Thymus (tissue), 11 donors: ENCODE measurements around the gene ANKRD11. TPM values are rescaled to one million over a fixed set of nuclear protein-coding genes. Genes with fewer than 3 reads are reported as not detected.
"Not testable (repeated sequence)": the region's sequence is repeated elsewhere in the genome, so short reads cannot be mapped to it uniquely, and the experiment has no call there.

Experiments used
- DNase-seq, 9 donors: peaks; one replicate each; pipeline ENCODE4 v3.0.0-alpha.2; 2013; ENCODE audit warnings: low spot score in 9 of 9, low read depth in 6 of 9, missing footprints in 1 of 9
- H3K27ac ChIP-seq, 2 donors: one replicate each; pipeline ENCODE4 v1.5.1; 2013; ENCODE audit warnings: control low read depth in 1 of 2, low read depth in 1 of 2, low read length in 1 of 2, mild to moderate bottlenecking in 1 of 2, moderate library complexity in 1 of 2
- H3K27me3 ChIP-seq, 2 donors: one replicate each; pipeline ENCODE4 v1.5.1; 2013; ENCODE audit warnings: low read length in 1 of 2; ENCODE audit not compliant: control insufficient read depth in 2 of 2, insufficient read depth in 1 of 2
- H3K36me3 ChIP-seq, 2 donors: one replicate each; pipeline ENCODE4 v1.5.1; 2013; ENCODE audit warnings: low read length in 1 of 2, mild to moderate bottlenecking in 1 of 2, moderate library complexity in 1 of 2; ENCODE audit not compliant: control insufficient read depth in 2 of 2, insufficient read depth in 2 of 2
- H3K4me1 ChIP-seq, 2 donors: one replicate each; pipeline ENCODE4 v1.5.1; 2013; ENCODE audit warnings: low read length in 2 of 2; ENCODE audit not compliant: control insufficient read depth in 2 of 2, insufficient read depth in 2 of 2
- H3K4me3 ChIP-seq, 2 donors: one replicate each; pipeline ENCODE4 v1.5.1; 2013; ENCODE audit warnings: low read length in 2 of 2, control low read depth in 1 of 2, mild to moderate bottlenecking in 1 of 2
- H3K9me3 ChIP-seq, 2 donors: one replicate each; pipeline ENCODE4 v1.5.1; 2013; ENCODE audit warnings: low read length in 1 of 2, mild to moderate bottlenecking in 1 of 2; ENCODE audit not compliant: control insufficient read depth in 2 of 2, insufficient read depth in 1 of 2
- WGBS: extraction: QIAGEN DNeasy Blood & Tissue Kit; methylation state at CpG from one replicate; pipeline ENCODE4 v1.1.7; 2013; 5-methylcytosine and 5-hydroxymethylcytosine counted together
- polyA plus RNA-seq: library from polyadenylated mRNA; stranded (reverse); fragments of 200-250 nt; gene quantifications from one replicate; pipeline ENCODE4 v1.2.3, GENCODE V29; 2013
- total RNA-seq: library from RNA; stranded (reverse); fragments of 120-200 nt; gene quantifications from one replicate; pipeline ENCODE4 v1.2.4, GENCODE V29; 2013
- donor health status: healthy.

The ANKRD11 gene
- total and polyA plus RNA-seq, 2 donors: 24.8 to 79.5 TPM

DNA sequence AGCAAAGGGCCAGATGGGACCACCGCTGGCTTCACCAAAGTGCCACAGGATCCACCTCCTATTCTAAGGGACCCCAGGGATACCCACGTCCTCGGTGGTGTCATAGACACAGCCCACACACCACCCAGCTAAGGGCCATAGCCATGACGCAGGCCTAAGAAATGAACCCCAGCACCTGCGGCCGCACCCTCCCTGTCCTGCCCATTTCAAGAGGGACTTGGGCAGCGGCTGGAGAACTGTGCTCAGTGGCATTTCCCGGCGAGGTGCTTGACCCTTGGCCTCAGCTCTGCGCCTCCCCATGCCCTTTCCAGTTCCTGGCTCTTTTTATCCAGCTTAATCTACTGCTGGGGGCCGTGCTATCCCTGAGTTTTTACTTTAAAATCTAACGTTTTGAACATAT lies 245.6 kb downstream of the ANKRD11 start:
- Histone ChIP-seq H3K27ac (no peak overlapping the region), H3K4me1 (peaks cover 4 to 20% of the 10 kb centered on the region in 2 donors), H3K36me3 (no peaks in the 10 kb centered on the region), H3K27me3 (peaks cover 18 to 40% of the 10 kb centered on the region in 2 donors), H3K4me3 (no peak overlapping the region), H3K9me3 (peaks cover 7 to 26% of the 10 kb centered on the region in 2 donors)
- 83% methylated on average over 12 of the region's 12 CpGs for WGBS
- no peak for DNase-seq

DNA sequence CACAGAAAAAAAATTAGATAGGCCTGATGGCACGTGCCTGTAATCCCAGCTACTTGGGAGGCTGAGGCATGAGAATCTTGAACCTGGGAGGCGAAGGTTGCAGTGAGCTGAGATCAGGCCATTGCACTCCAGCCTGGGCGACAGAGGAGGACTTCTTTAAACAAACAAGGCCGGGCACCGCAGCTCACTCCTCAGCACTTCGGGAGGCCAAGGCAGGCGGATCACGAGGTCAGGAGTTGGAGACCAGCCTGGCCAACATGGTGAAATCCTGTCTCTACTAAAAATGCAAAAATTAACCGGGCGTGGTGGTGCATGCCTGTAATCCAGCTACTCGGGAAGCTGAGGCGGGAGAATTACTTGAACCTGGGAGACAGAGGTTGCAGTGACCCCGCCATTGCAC lies 246.1 kb downstream of the ANKRD11 start:
- Histone ChIP-seq H3K27me3 (peaks cover 18 to 40% of the 10 kb centered on the region in 2 donors), H3K9me3 (peaks cover 7 to 22% of the 10 kb centered on the region in 2 donors), H3K4me1 (peaks cover 4 to 20% of the 10 kb centered on the region in 2 donors)
- not testable (repeated sequence) for H3K36me3 ChIP-seq, DNase-seq, H3K4me3 ChIP-seq, H3K27ac ChIP-seq
- WGBS: 93% methylated on average over 13 of the region's 13 CpGs

DNA sequence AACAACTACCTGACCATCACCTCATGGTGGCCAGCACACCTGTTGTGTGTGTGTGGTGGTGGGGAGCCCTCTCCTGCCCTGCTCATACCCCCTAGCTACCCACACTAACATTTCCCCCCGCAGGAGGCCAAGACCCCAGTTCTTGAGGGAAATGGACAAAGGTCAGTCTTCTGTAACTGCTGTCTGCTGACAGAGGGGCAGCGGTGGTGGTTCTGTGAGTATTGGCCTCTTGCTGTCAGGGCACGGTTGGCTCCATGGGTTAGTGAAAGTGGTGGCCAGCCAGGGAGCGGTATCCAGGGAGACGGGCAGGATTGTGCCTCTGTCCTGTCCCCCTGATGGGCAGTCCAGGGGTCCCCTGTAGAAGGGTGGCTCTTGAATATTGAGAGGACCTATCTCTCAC lies 246.7 kb downstream of the ANKRD11 start:
- Histone ChIP-seq H3K4me3 (no peak overlapping the region), H3K4me1 (peaks cover 4 to 20% of the 10 kb centered on the region in 2 donors), H3K27me3 (peaks cover 17 to 35% of the 10 kb centered on the region in 2 donors), H3K9me3 (peaks cover 5 to 16% of the 10 kb centered on the region in 2 donors), H3K36me3 (no peaks in the 10 kb centered on the region), H3K27ac (no peak overlapping the region)
- no peak for DNase-seq
- WGBS: 92% methylated on average over 5 of the region's 5 CpGs

DNA sequence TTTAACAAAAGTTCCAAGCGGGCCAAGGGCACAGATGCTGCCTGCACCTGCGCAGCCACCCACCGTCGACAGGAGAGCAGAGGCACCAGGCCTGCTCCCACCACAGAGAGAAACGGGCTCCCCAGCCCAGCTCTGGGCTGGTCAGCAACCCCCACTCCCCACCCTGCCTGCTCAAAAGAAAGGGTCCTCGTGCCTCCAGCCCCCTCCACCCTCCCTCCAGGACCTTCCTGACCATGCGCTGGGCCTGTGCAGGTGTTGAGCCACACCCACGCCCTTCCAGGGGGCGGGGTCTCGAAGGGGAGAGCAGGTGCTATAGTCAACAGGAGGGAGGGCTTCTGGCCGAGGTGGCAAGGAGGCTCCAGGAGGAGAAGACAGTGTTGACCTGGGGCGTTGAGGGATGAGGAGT lies 247.6 kb downstream of the ANKRD11 start:
- Histone ChIP-seq H3K27ac (no peak overlapping the region), H3K27me3 (peaks cover 12 to 26% of the 10 kb centered on the region in 2 donors), H3K36me3 (no peaks in the 10 kb centered on the region), H3K4me3 (no peak overlapping the region), H3K4me1 (peaks cover 4 to 17% of the 10 kb centered on the region in 2 donors), H3K9me3 (peaks cover 2 to 8% of the 10 kb centered on the region in 2 donors)
- 64% methylated on average over 12 of the region's 12 CpGs for WGBS
- no peak for DNase-seq

DNA sequence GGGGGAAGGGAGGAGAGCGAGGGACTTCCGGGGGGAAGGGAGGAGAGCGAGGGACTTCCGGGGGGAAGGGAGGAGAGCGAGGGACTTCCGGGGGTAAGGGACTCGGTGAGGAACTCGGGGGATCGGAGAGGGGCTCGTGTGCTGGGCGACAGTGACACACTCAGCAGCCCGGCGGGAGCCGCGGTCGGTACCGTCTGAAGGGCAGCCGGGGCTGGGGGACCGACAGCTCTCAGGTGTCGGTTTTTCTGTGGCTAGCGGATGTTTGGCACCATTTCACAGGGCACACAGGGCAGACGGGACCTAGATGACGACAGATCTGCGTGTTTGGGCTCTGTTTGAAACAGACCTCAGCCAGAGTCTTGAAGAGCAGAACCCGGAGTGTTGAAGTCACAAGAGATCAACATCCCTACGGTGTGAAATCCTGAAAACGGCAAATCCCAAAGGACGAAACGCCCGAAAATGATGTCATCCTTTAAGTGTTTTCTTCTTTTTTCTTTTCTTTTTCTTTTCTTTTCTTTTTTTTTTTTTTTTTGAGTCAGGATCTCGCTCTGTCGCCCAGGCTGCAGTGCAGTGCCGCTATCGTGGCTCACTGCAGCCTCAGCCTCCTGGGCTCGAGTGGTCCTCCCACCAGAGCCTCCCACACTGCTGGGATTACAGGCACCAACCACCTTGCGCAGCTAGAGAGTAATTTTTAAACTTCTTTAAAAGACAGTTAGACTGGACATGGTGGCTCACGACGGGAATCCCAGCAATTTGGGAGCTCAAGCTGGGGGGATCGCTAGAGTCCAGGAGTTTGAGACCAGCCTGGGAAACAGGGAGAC lies 249.0 kb downstream of the ANKRD11 start:
- peak overlapping the region; percentile 83 to 85 for H3K4me3 ChIP-seq
- peaks cover 0 to 1% of the 10 kb centered on the region in 2 donors for H3K9me3 ChIP-seq
- peak overlapping the region; percentile 99 for H3K27ac ChIP-seq
- WGBS: 14% methylated on average over 38 of the region's 39 CpGs
- peak; percentile 58 to 90 (median 77) for DNase-seq
- peaks cover 4 to 12% of the 10 kb centered on the region in 2 donors for H3K4me1 ChIP-seq
- no peaks in the 10 kb centered on the region for H3K36me3 ChIP-seq
- peaks cover 0 to 14% of the 10 kb centered on the region in 2 donors for H3K27me3 ChIP-seq

DNA sequence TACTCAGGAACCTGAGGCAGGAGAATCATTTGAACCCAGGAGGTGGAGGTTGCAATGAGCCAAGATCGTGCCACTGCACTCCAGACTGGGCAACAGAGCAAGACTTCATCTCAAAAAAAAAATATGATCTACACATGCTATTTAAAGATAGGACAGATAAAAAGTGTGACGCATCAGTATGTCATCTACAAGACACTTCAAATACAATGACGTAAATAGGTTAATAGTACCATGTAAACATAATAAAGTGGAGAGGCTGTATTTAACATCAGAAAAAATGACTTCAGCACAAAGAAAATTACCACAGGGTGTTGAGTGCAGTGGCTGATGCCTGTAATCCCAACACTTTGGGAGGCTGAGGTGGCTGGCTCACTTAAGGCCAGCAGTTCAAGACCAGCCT lies 252.6 kb downstream of the ANKRD11 start:
- Histone ChIP-seq H3K27me3 (no peaks in the 10 kb centered on the region), H3K36me3 (peaks cover 7 to 9% of the 10 kb centered on the region in 2 donors), H3K4me3 (no peak overlapping the region), H3K9me3 (peaks cover 0 to 2% of the 10 kb centered on the region in 2 donors), H3K27ac (no peak overlapping the region), H3K4me1 (peaks cover 4 to 12% of the 10 kb centered on the region in 2 donors)
- 99% methylated on average over 3 of the region's 3 CpGs for WGBS
- no peak for DNase-seq

DNA sequence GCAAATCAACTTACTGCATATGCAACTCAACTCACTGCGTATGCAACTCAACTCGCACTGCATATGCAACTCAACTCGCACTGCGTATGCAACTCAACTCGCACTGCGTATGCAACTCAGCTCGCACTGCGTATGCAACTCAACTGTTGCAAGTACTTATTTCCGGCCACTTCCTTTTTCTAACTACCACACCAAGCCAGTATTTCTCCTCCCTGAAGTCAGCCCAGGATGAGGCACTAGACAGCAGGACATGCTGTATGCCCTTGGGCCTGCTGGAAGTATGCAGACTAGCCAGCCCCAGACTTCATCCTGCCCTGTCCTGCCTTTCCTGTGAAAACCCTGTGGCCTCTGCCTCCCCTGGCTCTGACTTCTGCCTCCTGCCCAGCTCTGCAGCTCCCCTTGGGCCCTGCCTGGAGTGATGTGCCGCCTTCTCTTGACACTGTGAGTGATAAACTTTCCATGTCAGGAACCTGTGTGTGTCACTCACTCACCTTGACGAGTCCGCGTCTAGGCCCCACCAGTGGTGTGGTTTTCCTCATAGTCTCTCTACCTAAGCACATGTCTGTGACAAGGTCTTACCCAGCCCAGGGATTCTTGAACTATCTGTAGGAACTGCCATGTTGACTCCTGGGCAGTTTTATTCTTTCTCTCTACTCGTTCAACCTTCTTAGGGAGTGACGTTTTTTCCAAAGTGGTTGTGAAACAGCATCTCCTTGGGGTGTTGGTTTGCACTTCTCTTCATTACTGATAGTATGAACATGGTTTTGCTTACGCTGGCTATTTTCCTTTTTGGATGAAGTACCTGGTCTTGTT lies 256.5 kb downstream of the ANKRD11 start:
- peaks cover 2 to 5% of the 10 kb centered on the region in 2 donors for H3K9me3 ChIP-seq
- H3K36me3 ChIP-seq: peaks cover 26 to 31% of the 10 kb centered on the region in 2 donors
- 99% methylated on average over 16 of the region's 16 CpGs for WGBS
- no peaks in the 10 kb centered on the region for H3K4me1 ChIP-seq
- H3K27ac ChIP-seq: no peak overlapping the region
- H3K4me3 ChIP-seq: no peak overlapping the region
- no peak for DNase-seq
- no peaks in the 10 kb centered on the region for H3K27me3 ChIP-seq

DNA sequence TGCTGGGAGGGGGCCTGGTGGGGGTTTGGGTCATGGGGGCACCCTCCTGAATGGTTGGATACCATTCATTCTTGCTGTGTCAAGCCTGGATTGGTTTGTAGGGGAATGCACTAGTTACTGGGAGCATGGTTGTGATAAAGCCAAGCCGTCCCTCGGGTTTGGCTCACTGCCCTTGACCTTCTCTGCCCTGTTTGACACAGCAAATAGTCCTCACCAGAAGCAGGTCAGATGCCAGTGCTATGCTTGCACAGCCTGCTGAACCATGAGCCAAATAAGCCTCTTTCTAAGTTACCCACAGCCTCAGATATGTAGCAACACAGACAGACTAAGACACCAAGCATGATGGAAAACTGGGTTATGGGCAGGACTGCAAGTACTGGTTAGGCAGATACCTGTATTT lies 258.3 kb downstream of the ANKRD11 start:
- H3K9me3 ChIP-seq: peaks cover 2 to 11% of the 10 kb centered on the region in 2 donors
- H3K4me1 ChIP-seq: no peaks in the 10 kb centered on the region
- 97% methylated on average over 2 of the region's 2 CpGs for WGBS
- no peak for DNase-seq
- peaks cover 43 to 49% of the 10 kb centered on the region in 2 donors for H3K36me3 ChIP-seq
- no peak overlapping the region for H3K4me3 ChIP-seq
- H3K27ac ChIP-seq: no peak overlapping the region
- H3K27me3 ChIP-seq: no peaks in the 10 kb centered on the region

DNA sequence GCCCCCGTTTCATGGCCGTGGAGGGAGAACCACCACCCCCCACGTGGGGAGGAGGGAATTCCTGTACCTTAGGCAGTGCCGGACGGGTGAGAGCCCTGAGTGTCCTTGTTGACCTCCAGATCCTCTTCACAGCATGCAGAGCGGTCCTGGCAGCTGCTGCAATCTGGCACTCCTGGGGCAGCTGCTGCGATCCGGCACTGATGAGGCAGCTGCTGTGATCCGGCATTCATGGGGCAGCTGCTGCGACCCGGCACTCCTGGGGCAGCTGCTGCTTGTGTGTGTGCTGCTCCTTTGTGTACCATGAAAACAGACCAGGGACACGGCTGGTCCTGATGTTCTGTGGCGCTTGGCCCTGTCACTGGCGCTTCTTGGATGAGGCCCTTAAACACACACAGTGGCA lies 260.1 kb downstream of the ANKRD11 start:
- DNase-seq: no peak
- 97% methylated on average over 14 of the region's 14 CpGs for WGBS
- Histone ChIP-seq H3K4me1 (no peaks in the 10 kb centered on the region), H3K9me3 (peaks cover 4 to 17% of the 10 kb centered on the region in 2 donors), H3K27me3 (no peaks in the 10 kb centered on the region), H3K27ac (no peak overlapping the region), H3K36me3 (peaks cover 54 to 62% of the 10 kb centered on the region in 2 donors), H3K4me3 (no peak overlapping the region)
